NCI-H226 (cell line): Measurements from ENCODE around the gene NOVA2.

ENCODE experiments used
- DNase-seq: peaks from one replicate; pipeline ENCODE4 v3.0.0-alpha.2; 2015

The NOVA2 gene

GRCh38 chr19:45889210-45889885 is 84.3 kb downstream of the NOVA2 start:
- DNase-seq: no peak

GRCh38 chr19:45887200-45887710 is 86.4 kb downstream of the NOVA2 start:
- no peak for DNase-seq

- DNase-seq: peak; percentile 92
Observed at GRCh38 chr19:45886427-45887199, 87.1 kb downstream of the NOVA2 start.

- peak; percentile 90 for DNase-seq
Observed at GRCh38 chr19:45885556-45886426, 87.9 kb downstream of the NOVA2 start, which contains the start of gene IRF2BP1. TSS of gene IRF2BP1 (minus strand) at chr19:45886141. CDS start at chr19:45885774, 367 bp downstream.

- DNase-seq: no peak
Observed at GRCh38 chr19:45884682-45885555, 88.7 kb downstream of the NOVA2 start.

GRCh38 chr19:45883881-45884681 is 89.6 kb downstream of the NOVA2 start:
- no peak for DNase-seq
